Common myeloid progenitor, CD34-positive (primary cell): Measurements from ENCODE around the gene FNDC1.

ENCODE experiments used
- CTCF ChIA-PET: fragments of 350-600 bp; sonication (Branson Sonifier 250); formaldehyde crosslinking; loops from one replicate; lab custom pipeline; 2021; ENCODE audit warnings: antibody characterized with exemption; lab: Charles Lee
- POLR2A ChIA-PET: fragments of 350-600 bp; sonication (Branson Sonifier 250); formaldehyde crosslinking; loops from one replicate; lab custom pipeline; 2021; ENCODE audit warnings: antibody characterized with exemption; lab: Charles Lee
- DNase-seq, 3 donors: peaks; one replicate each; pipeline versions ENCODE4 v3.0.0 to v3.0.0-alpha.2; 2013
- H3K27ac ChIP-seq, 2 experiments: 1 replicate in 1 of 2; 2 replicates in 1 of 2; pipeline ENCODE4 v1.7.0; 2013; ENCODE audit warnings: inconsistent platforms in 2 of 2, low read length in 2 of 2, mild to moderate bottlenecking in 2 of 2, low read depth in 1 of 2, moderate library complexity in 1 of 2; ENCODE audit not compliant: severe bottlenecking in 2 of 2, insufficient read depth in 1 of 2, poor library complexity in 1 of 2
- H3K27me3 ChIP-seq, 5 experiments: replicated peaks in 2 of 5; 1 replicate in 3 of 5; 2 replicates in 2 of 5; pipeline versions ENCODE4 v1.6.1 to v1.7.0; 2013; ENCODE audit warnings: low read length in 4 of 5, mild to moderate bottlenecking in 2 of 5, moderate library complexity in 2 of 5, inconsistent platforms in 1 of 5; ENCODE audit not compliant: insufficient read depth in 5 of 5, control insufficient read depth in 4 of 5
- H3K36me3 ChIP-seq, 4 experiments: 1 replicate in 2 of 4; 2 replicates in 2 of 4; pipeline versions ENCODE4 v1.6.1 to v1.7.0; 2013; ENCODE audit warnings: low read length in 3 of 4, control low read depth in 1 of 4, mild to moderate bottlenecking in 1 of 4; ENCODE audit not compliant: control insufficient read depth in 4 of 4, insufficient read depth in 4 of 4
- H3K4me1 ChIP-seq, 4 experiments: 1 replicate in 3 of 4; 2 replicates in 1 of 4; pipeline versions ENCODE4 v1.6.1 to v1.7.1; 2013; ENCODE audit warnings: low read length in 3 of 4, mild to moderate bottlenecking in 3 of 4, control low read depth in 1 of 4, inconsistent platforms in 1 of 4, moderate library complexity in 1 of 4; ENCODE audit not compliant: control insufficient read depth in 4 of 4, insufficient read depth in 4 of 4; ENCODE audit errors: control extremely low read depth in 1 of 4
- H3K4me3 ChIP-seq, 7 experiments: 1 replicate in 4 of 7; 2 replicates in 3 of 7; pipeline versions ENCODE4 v1.5.1 to v1.7.0; 2013; ENCODE audit warnings: mild to moderate bottlenecking in 7 of 7, low read length in 6 of 7, moderate library complexity in 6 of 7, inconsistent platforms in 2 of 7, low read depth in 2 of 7, control low read depth in 1 of 7; ENCODE audit not compliant: insufficient read depth in 4 of 7, control insufficient read depth in 1 of 7; ENCODE audit errors: extremely low read depth in 1 of 7
- H3K9me3 ChIP-seq, 5 experiments: 1 replicate in 4 of 5; 2 replicates in 1 of 5; pipeline versions ENCODE4 v1.6.1 to v1.7.1; 2013; ENCODE audit warnings: low read length in 4 of 5, mild to moderate bottlenecking in 2 of 5, inconsistent platforms in 1 of 5, low read depth in 1 of 5, moderate library complexity in 1 of 5; ENCODE audit not compliant: control insufficient read depth in 4 of 5, insufficient read depth in 2 of 5; ENCODE audit errors: control extremely low read depth in 1 of 5
- WGBS: methylation state at CpG from one replicate; pipeline ENCODE4 v1.1.5; 2013; ENCODE audit not compliant: insufficient coverage; 5-methylcytosine and 5-hydroxymethylcytosine counted together

The FNDC1 gene

DNA sequence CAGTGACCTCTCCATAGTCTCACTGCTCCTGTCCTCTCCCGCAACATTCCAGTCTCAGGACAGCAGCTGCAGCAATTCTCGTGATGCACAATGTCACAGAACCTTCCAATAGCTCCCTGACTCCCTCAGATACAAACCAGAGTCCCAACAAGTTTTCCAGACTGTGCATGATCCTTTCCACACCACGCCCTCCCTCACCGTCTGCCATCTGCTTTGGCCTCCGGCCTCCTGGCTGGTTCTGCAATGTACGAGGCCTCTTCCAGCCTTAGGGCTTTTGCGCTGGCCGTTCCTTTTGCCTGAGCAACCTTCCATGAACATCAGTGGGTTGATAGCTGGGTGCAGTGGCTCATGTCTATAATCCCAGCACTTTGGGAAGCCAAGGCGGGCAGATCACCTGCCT, 9.6 kb downstream of the FNDC1 start:
- no peak overlapping the region for H3K4me3 ChIP-seq
- H3K27me3 ChIP-seq = peaks cover 0 to 16% (median 7%) of the 10 kb centered on the region in 5 experiments
- H3K9me3 ChIP-seq = no peaks in the 10 kb centered on the region
- POLR2A ChIA-PET = no interaction called here
- peaks cover 0 to 4% (median 0%) of the 10 kb centered on the region in 4 experiments for H3K4me1 ChIP-seq
- CTCF ChIA-PET = no interaction called here
- no peak overlapping the region for H3K27ac ChIP-seq
- 100% methylated on average over 7 of the region's 9 CpGs for WGBS
- no peaks in the 10 kb centered on the region for H3K36me3 ChIP-seq
- DNase-seq = no peak

DNA sequence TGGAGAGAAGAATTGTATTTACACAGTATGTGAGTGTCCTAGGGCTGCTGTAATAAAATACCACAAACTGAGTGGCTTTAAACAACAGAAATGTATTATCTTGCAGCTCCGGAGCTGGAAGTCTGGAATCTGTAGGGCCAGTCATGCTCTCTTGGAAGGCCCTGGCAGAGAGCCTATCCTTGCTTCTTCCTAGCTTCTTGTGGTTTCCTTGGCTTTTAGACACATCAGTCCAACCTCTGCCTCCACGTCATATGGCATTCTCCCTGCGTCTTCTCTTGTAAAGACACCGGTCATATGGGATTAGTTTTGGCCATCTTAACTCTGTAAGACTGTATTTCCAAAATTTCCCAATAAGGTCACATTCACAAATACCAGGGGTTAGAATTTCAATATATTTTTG, 10.8 kb downstream of the FNDC1 start:
- POLR2A ChIA-PET = no interaction called here
- Histone ChIP-seq H3K4me3 (no peak overlapping the region), H3K27ac (no peak overlapping the region), H3K27me3 (peaks cover 0 to 10% (median 2%) of the 10 kb centered on the region in 5 experiments), H3K4me1 (no peaks in the 10 kb centered on the region), H3K36me3 (no peaks in the 10 kb centered on the region), H3K9me3 (no peaks in the 10 kb centered on the region)
- WGBS = 93% methylated on average over 3 of the region's 4 CpGs
- no peak for DNase-seq
- CTCF ChIA-PET = interaction anchor here (0.6 kb wide), 1 partner anchor 1103 kb away, joined by 3 read pairs; no protein-coding TSS in a partner anchor

- ChIA-PET CTCF (no interaction called here), POLR2A (no interaction called here)
- Histone ChIP-seq H3K27me3 (peaks cover 0 to 1% (median 0%) of the 10 kb centered on the region in 5 experiments), H3K4me3 (no peak overlapping the region), H3K9me3 (peaks cover 0 to 9% (median 3%) of the 10 kb centered on the region in 5 experiments), H3K27ac (no peak overlapping the region), H3K4me1 (no peaks in the 10 kb centered on the region), H3K36me3 (no peaks in the 10 kb centered on the region)
- DNase-seq = no peak
- 100% methylated on average over 2 of the region's 2 CpGs for WGBS
These were observed 12.7 kb downstream of the FNDC1 start for GRCh38 chr6:159181914-159182313.

DNA sequence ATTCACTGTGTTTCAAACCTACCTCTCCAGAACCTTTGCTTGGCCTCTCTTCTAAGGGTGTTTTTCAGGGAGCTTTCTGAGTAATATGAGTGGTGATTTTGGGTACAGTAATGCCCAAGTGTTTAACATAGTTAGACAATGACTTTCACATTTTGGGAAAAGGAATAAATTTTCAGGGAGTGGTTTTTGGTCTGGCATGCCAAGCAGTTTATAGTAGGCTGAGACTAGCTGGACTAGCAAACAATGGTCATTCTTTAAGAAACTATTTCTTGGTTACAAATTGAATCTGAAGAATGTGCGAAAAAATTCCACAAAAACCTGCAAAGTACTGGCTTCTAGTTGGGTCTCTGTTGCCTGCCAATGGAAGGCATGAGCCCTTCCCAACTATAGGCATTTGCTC, 15.4 kb downstream of the FNDC1 start:
- POLR2A ChIA-PET = no interaction called here
- CTCF ChIA-PET = interaction anchor here (1.0 kb wide), 1 partner anchor 34 kb away, joined by 3 read pairs; no protein-coding TSS in a partner anchor
- Histone ChIP-seq H3K27me3 (peaks cover 0 to 1% (median 0%) of the 10 kb centered on the region in 5 experiments), H3K4me1 (no peaks in the 10 kb centered on the region), H3K4me3 (no peak overlapping the region), H3K27ac (no peak overlapping the region), H3K9me3 (peaks cover 0 to 9% (median 3%) of the 10 kb centered on the region in 5 experiments), H3K36me3 (no peaks in the 10 kb centered on the region)
- no peak for DNase-seq
- no CpG with 5 or more reads among the region's 1 CpG for WGBS

DNA sequence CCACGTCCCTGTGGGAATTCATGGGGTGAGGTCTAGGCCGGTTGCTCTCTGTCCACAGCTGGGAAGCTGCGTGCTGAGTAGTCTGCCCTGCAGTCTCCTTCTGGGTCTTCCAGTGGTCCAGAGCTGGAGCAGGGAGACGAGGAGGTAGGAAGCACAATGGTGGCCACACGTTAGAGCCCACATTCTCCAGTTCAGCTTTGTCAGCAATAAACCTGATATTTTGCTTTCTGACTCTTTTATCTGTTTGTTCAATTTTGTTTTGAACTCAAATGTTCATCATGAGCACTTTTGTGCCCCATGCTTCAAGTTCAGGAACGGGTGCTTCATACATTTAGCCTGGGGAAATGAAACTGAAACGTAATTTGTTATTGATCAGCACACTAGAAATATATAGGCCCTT, 21.3 kb downstream of the FNDC1 start:
- WGBS = 93% methylated on average over 7 of the region's 7 CpGs
- H3K27me3 ChIP-seq = no peaks in the 10 kb centered on the region
- no peaks in the 10 kb centered on the region for H3K36me3 ChIP-seq
- ChIA-PET POLR2A (no interaction called here), CTCF (interaction anchor here (1.5 kb wide), 1 partner anchor 14 kb away, joined by 4 read pairs; no protein-coding TSS in a partner anchor)
- H3K27ac ChIP-seq = no peak overlapping the region
- peaks cover 0 to 6% (median 3%) of the 10 kb centered on the region in 5 experiments for H3K9me3 ChIP-seq
- no peak overlapping the region for H3K4me3 ChIP-seq
- peaks cover 0 to 7% (median 0%) of the 10 kb centered on the region in 4 experiments for H3K4me1 ChIP-seq
- no peak for DNase-seq

DNA sequence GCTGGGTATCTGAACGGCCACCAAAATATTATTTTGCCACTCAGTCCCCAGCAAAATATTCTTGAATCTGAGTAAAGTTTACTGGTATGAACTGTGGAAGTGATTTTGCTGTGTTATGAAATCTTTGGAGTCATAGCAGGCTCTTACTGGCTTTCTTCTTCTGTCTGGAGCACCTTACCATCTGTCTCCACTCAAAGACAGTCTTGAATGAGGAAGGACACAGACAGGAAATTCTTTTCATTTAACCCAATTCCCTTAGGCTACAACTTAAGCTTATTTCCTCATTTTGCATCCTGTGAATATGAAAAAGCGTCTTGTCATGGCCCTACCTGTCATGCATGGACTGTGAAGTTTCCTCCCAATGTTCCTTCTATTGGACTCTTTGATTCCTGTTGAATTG, 24.7 kb downstream of the FNDC1 start:
- CTCF ChIA-PET = interaction anchor here (1.4 kb wide), 1 partner anchor 10 kb away, joined by 3 read pairs; no protein-coding TSS in a partner anchor
- H3K9me3 ChIP-seq = no peaks in the 10 kb centered on the region
- peaks cover 0 to under 1% (median 0%) of the 10 kb centered on the region in 5 experiments for H3K27me3 ChIP-seq
- peaks cover 0 to 7% (median 0%) of the 10 kb centered on the region in 4 experiments for H3K4me1 ChIP-seq
- no peak overlapping the region for H3K27ac ChIP-seq
- POLR2A ChIA-PET = no interaction called here
- WGBS = 0% methylated on average over 1 of the region's 2 CpGs
- H3K36me3 ChIP-seq = no peaks in the 10 kb centered on the region
- DNase-seq = peak in 2 of 3 donors; percentile 22 to 32
- no peak overlapping the region for H3K4me3 ChIP-seq

GRCh38 chr6:159194421-159194820, 25.2 kb downstream of the FNDC1 start:
- H3K9me3 ChIP-seq = no peaks in the 10 kb centered on the region
- CTCF ChIA-PET = interaction anchor here (1.4 kb wide), 1 partner anchor 9 kb away, joined by 3 read pairs; no protein-coding TSS in a partner anchor
- DNase-seq = no peak
- 96% methylated on average over 4 of the region's 4 CpGs for WGBS
- H3K4me1 ChIP-seq = peaks cover 0 to 7% (median 0%) of the 10 kb centered on the region in 4 experiments
- H3K4me3 ChIP-seq = no peak overlapping the region
- H3K36me3 ChIP-seq = no peaks in the 10 kb centered on the region
- POLR2A ChIA-PET = interaction anchor here (0.7 kb wide), 1 partner anchor 418 kb away, joined by 3 read pairs; no protein-coding TSS in a partner anchor
- H3K27me3 ChIP-seq = peaks cover 0 to 2% (median 0%) of the 10 kb centered on the region in 5 experiments
- H3K27ac ChIP-seq = no peak overlapping the region
